SK-MEL-5 (cell line): ENCODE results near the gene SFMBT1. TPM values are rescaled to one million over a fixed set of nuclear protein-coding genes. Genes with fewer than 3 reads are reported as not detected.

Experiments
- DNase-seq: peaks from one replicate; pipeline ENCODE4 v3.0.0-alpha.2; 2016; ENCODE audit warnings: low read depth, low spot score
- in situ Hi-C: cut with HindIII; loops from 2 replicates; pipeline ENCODE4 v1.10.0; 2016; ENCODE audit warnings: low sequenced_read_pairs, high pct_unique_total_duplicates, low pct_unique_long_range_greater_than_20kb
- total RNA-seq: library from RNA; depleted of rRNA; stranded (reverse); fragments of >200 nt; shearing (Covaris generic); gene quantifications from 2 replicates; pipeline ENCODE4 v1.2.3, GENCODE V29; 2014

Gene SFMBT1
- total RNA-seq, 1 experiment from 2014 or later: 16.4 TPM

- in situ Hi-C loops: no loop called here
- DNase-seq: no peak
These were observed 67.6 kb downstream of the SFMBT1 start for GRCh38 chr3:52978109-52978754.

GRCh38 chr3:52973806-52974205, 72.1 kb downstream of the SFMBT1 start:
- no peak for DNase-seq
- in situ Hi-C loops: no loop called here

- in situ Hi-C loops: no loop called here
- no peak for DNase-seq
These were observed 74.0 kb downstream of the SFMBT1 start for GRCh38 chr3:52971895-52972294.

- in situ Hi-C loops: no loop called here
- DNase-seq: no peak
These were observed 78.5 kb downstream of the SFMBT1 start for GRCh38 chr3:52967398-52967797.

GRCh38 chr3:52962160-52962559, 83.7 kb downstream of the SFMBT1 start:
- in situ Hi-C loops: no loop called here
- DNase-seq: no peak

GRCh38 chr3:52959773-52960172, 86.1 kb downstream of the SFMBT1 start:
- in situ Hi-C loops: no loop called here
- DNase-seq: peak; percentile 24

GRCh38 chr3:52939600-52939999, 106.3 kb downstream of the SFMBT1 start:
- in situ Hi-C loops: no loop called here
- no peak for DNase-seq

- in situ Hi-C loops: no loop called here
These were observed 111.0 kb downstream of the SFMBT1 start for GRCh38 chr3:52934630-52935530.

GRCh38 chr3:52931889-52932288, 114.0 kb downstream of the SFMBT1 start:
- in situ Hi-C loops: no loop called here
- DNase-seq: peak; percentile 22

More at GRCh38 chr3:52934630-52935530, 111.0 kb downstream of the SFMBT1 start:
- peak; percentile 76 for DNase-seq

- in situ Hi-C loops: no loop called here
- DNase-seq: no peak
These were observed 114.5 kb downstream of the SFMBT1 start for GRCh38 chr3:52931328-52931727.

GRCh38 chr3:52930748-52931147, 115.1 kb downstream of the SFMBT1 start:
- DNase-seq: no peak
- in situ Hi-C loops: no loop called here

GRCh38 chr3:52926554-52926953, 119.3 kb downstream of the SFMBT1 start:
- in situ Hi-C loops: no loop called here
- DNase-seq: no peak

- in situ Hi-C loops: no loop called here
These were observed 120.2 kb downstream of the SFMBT1 start for GRCh38 chr3:52925405-52926313.

GRCh38 chr3:52923963-52924362, 121.9 kb downstream of the SFMBT1 start:
- in situ Hi-C loops: no loop called here
- DNase-seq: no peak

More at GRCh38 chr3:52925405-52926313, 120.2 kb downstream of the SFMBT1 start:
- DNase-seq: no peak

GRCh38 chr3:52920841-52921240, 125.0 kb downstream of the SFMBT1 start:
- DNase-seq: no peak
- in situ Hi-C loops: no loop called here

- DNase-seq: no peak
- in situ Hi-C loops: no loop called here
These were observed 128.8 kb downstream of the SFMBT1 start for GRCh38 chr3:52917044-52917443.

GRCh38 chr3:52915294-52915693, 130.6 kb downstream of the SFMBT1 start:
- DNase-seq: no peak
- in situ Hi-C loops: no loop called here
